ENCODE results near the gene PDE4D. TPM values are rescaled to one million over a fixed set of nuclear protein-coding genes. Genes with fewer than 3 reads are reported as not detected.

Gene PDE4D
- total and polyA plus RNA-seq, 3 donors from 2014 or later, result 7.8 to 13.9 (median 8.7) TPM

GRCh38 chr5:59322894-59323293 lies 570.6 kb downstream of the PDE4D start:
- intact Hi-C loops (cut with DNase I; ENCODE audit: low total_unique reads), result no loop called here
- 89 to 90% methylated on average over 2 of the region's 2 CpGs for WGBS, 2 donors
- Histone ChIP-seq H3K36me3 (ENCODE audit: low read depth, missing control alignments) (no peaks in the 10 kb centered on the region), H3K27ac (no peak overlapping the region), H3K4me3 (no peak overlapping the region), H3K9me3 (no peaks in the 10 kb centered on the region), H3K27me3 (no peaks in the 10 kb centered on the region), H3K4me1 (peaks cover 1% of the 10 kb centered on the region)
- TF ChIP-seq POLR2A (IDR thresholded peaks at IDR 0.05) (no peak), CTCF (IDR thresholded peaks at IDR 0.05) (no peak)
- no peak for DNase-seq

DNA sequence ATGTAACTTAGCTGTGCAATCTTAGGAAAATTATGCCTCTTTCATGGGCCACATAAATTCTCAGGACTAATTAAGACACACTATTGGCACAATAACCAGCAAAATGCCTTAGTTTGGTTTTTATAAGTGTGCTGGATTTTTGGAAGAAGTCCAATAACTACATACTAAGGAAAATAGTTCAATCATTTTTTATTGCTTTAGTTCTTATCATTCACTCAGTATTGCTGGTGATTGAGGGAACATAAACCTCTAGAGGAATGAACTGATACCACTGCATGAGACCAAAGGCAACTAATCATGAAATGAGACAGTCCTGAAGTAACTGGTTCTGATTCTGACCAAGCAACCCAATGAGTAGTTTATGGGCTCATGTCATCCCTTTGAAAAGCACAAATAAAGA lies 571.5 kb downstream of the PDE4D start:
- DNase-seq, result no peak
- TF ChIP-seq CTCF (IDR thresholded peaks at IDR 0.05) (no peak), POLR2A (IDR thresholded peaks at IDR 0.05) (no peak)
- Histone ChIP-seq H3K4me1 (peaks cover 8% of the 10 kb centered on the region), H3K27me3 (no peaks in the 10 kb centered on the region), H3K36me3 (ENCODE audit: low read depth, missing control alignments) (no peaks in the 10 kb centered on the region), H3K9me3 (no peaks in the 10 kb centered on the region), H3K4me3 (no peak overlapping the region), H3K27ac (no peak overlapping the region)
- intact Hi-C loops (cut with DNase I; ENCODE audit: low total_unique reads), result no loop called here

- DNase-seq, result no peak
- H3K36me3 ChIP-seq (ENCODE audit: low read depth, missing control alignments), result no peaks in the 10 kb centered on the region
Observed at GRCh38 chr5:59321642-59322041, 571.9 kb downstream of the PDE4D start.

DNA sequence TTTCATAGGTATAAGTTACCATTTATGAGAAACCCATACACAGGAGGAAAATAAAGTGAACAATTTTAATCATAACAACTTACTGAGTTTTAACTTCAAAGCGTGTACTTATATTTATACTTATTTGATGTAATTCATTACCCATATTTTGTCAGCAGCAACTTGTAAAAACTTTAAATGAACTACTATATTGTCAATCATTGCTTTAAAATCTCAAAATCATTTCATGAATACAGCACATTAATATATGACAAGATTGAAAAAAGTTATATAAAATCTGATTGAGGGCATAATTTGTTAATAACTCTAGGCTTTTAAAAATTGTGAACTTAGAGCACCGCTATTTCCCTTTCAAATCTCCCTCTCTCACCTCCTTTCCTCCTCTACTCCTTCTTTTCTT lies 573.1 kb downstream of the PDE4D start:
- intact Hi-C loops (cut with DNase I; ENCODE audit: low total_unique reads), result no loop called here
- TF ChIP-seq POLR2A (IDR thresholded peaks at IDR 0.05) (no peak), CTCF (IDR thresholded peaks at IDR 0.05) (no peak)

More at GRCh38 chr5:59321642-59322041, 571.9 kb downstream of the PDE4D start:
- peaks cover 8% of the 10 kb centered on the region for H3K4me1 ChIP-seq
- H3K9me3 ChIP-seq, result no peaks in the 10 kb centered on the region
- TF ChIP-seq POLR2A (IDR thresholded peaks at IDR 0.05) (no peak), CTCF (IDR thresholded peaks at IDR 0.05) (no peak)
- intact Hi-C loops (cut with DNase I; ENCODE audit: low total_unique reads), result no loop called here
- no peak overlapping the region for H3K27ac ChIP-seq
- no peak overlapping the region for H3K4me3 ChIP-seq
- no peaks in the 10 kb centered on the region for H3K27me3 ChIP-seq
- WGBS, 2 donors, result 65 to 75% methylated on average over 3 of the region's 3 CpGs

GRCh38 chr5:59319250-59319649 lies 574.3 kb downstream of the PDE4D start:
- intact Hi-C loops (cut with DNase I; ENCODE audit: low total_unique reads), result no loop called here
- no peaks in the 10 kb centered on the region for H3K9me3 ChIP-seq
- no peaks in the 10 kb centered on the region for H3K36me3 ChIP-seq (ENCODE audit: low read depth, missing control alignments)
- peaks cover 8% of the 10 kb centered on the region for H3K4me1 ChIP-seq
- H3K27ac ChIP-seq, result no peak overlapping the region
- no peak for DNase-seq
- H3K27me3 ChIP-seq, result no peaks in the 10 kb centered on the region
- H3K4me3 ChIP-seq, result no peak overlapping the region
- no peak for TF ChIP-seq POLR2A (IDR thresholded peaks at IDR 0.05)
- no peak for TF ChIP-seq CTCF (IDR thresholded peaks at IDR 0.05)

More for the DNA sequence above, 573.1 kb downstream of the PDE4D start:
- Histone ChIP-seq H3K4me1 (peaks cover 8% of the 10 kb centered on the region), H3K4me3 (no peak overlapping the region), H3K27me3 (no peaks in the 10 kb centered on the region), H3K36me3 (ENCODE audit: low read depth, missing control alignments) (no peaks in the 10 kb centered on the region), H3K27ac (no peak overlapping the region), H3K9me3 (no peaks in the 10 kb centered on the region)
- DNase-seq, result no peak
- 93 to 99% methylated on average over 2 of the region's 2 CpGs for WGBS, 2 donors
